Colonic mucosa (tissue), 4 donors: ENCODE results near the gene TNFAIP8. TPM values are rescaled to one million over a fixed set of nuclear protein-coding genes. Genes with fewer than 3 reads are reported as not detected.
A peak's percentile ranks its signal among the peaks of the same experiment; 100 is the strongest.
"Not testable (repeated sequence)": the region's sequence is repeated elsewhere in the genome, so short reads cannot be mapped to it uniquely, and the experiment has no call there.

Experiments
- DNase-seq: peaks from one replicate; pipeline ENCODE4 v3.0.0-alpha.2; 2020
- H3K27ac ChIP-seq: fragments of 200-600 bp; one replicate; pipeline ENCODE4 v1.8.0; 2021
- H3K27me3 ChIP-seq: fragments of 200-600 bp; one replicate; pipeline ENCODE4 v1.8.0; 2021
- H3K36me3 ChIP-seq: fragments of 200-600 bp; one replicate; pipeline ENCODE4 v1.8.0; 2021
- H3K4me1 ChIP-seq: fragments of 200-600 bp; one replicate; pipeline ENCODE4 v1.8.0; 2021; ENCODE audit warnings: mild to moderate bottlenecking
- H3K4me3 ChIP-seq: fragments of 200-600 bp; one replicate; pipeline ENCODE4 v1.8.0; 2021
- H3K9ac ChIP-seq, 2 donors: one replicate each; pipeline ENCODE4 v1.7.0; 2013; ENCODE audit warnings: control low read depth in 2 of 2, low read depth in 2 of 2, low read length in 2 of 2
- H3K9me3 ChIP-seq: fragments of 200-600 bp; one replicate; pipeline ENCODE4 v1.8.0; 2021
- intact Hi-C: fragments of 100-400 bp; cut with DNase I; formaldehyde crosslinking; loops from one replicate; pipeline ENCODE4 v1.14.1; 2022
- total RNA-seq, 2 donors: library from RNA; stranded (reverse); fragmentation: NEBNext Ultra II Directional in 1 of 2; extraction: Animal tissue kit (Norgen Biotek cat#: 25700) in 1 of 2; gene quantifications; one replicate each; pipeline ENCODE4 v1.2.1, GENCODE V29; 2021
- TF ChIP-seq, protein P1 (sequence below): fragments of 200-600 bp; IDR thresholded peaks from one replicate; pipeline ENCODE4 v1.8.0; 2022; ENCODE audit warnings: antibody characterized with exemption, mild to moderate bottlenecking
- donor health status: healthy.
- donor health status: DM: no; HTN: no; CAD: no.
- donor health status: DM: no; HTN: no; CAD: no.

TNFAIP8 gene
- total RNA-seq, 2 donors from 2014 or later, result 11.0 to 12.7 TPM

DNA sequence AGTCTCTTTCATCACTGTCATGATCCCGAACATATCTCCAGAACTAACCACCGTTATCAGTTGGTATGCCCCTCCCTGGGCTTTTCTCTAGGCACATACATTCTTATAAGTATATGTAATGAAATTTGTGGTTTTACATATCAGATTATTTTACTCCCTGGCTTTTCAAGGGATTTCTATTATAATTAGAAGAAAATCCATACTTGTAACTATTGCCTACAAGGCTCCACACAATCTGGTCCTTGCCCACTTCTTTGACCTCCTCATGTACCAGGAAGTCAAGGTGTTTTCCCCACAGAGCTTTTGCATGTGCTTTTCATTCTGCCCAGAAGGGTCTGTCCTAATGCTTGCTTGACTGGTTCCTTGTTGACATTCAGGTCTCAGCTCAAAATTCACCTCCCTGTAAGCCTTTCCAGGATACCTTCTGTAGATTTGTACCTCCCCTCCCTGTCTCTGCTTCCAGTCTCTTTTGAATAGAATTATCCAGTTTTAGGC, 62.8 kb downstream of the TNFAIP8 start:
- Histone ChIP-seq H3K27ac (no peak overlapping the region), H3K36me3 (no peaks in the 10 kb centered on the region), H3K27me3 (no peaks in the 10 kb centered on the region), H3K9me3 (no peaks in the 10 kb centered on the region), H3K9ac (no peak overlapping the region), H3K4me3 (no peak overlapping the region), H3K4me1 (no peaks in the 10 kb centered on the region)
- intact Hi-C loops, result loop anchor here (10.0 kb wide), 1 partner anchor 394 kb away; no protein-coding TSS in a partner anchor
- DNase-seq, result no peak
- TF ChIP-seq, protein P1, sequence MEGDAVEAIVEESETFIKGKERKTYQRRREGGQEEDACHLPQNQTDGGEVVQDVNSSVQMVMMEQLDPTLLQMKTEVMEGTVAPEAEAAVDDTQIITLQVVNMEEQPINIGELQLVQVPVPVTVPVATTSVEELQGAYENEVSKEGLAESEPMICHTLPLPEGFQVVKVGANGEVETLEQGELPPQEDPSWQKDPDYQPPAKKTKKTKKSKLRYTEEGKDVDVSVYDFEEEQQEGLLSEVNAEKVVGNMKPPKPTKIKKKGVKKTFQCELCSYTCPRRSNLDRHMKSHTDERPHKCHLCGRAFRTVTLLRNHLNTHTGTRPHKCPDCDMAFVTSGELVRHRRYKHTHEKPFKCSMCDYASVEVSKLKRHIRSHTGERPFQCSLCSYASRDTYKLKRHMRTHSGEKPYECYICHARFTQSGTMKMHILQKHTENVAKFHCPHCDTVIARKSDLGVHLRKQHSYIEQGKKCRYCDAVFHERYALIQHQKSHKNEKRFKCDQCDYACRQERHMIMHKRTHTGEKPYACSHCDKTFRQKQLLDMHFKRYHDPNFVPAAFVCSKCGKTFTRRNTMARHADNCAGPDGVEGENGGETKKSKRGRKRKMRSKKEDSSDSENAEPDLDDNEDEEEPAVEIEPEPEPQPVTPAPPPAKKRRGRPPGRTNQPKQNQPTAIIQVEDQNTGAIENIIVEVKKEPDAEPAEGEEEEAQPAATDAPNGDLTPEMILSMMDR, result no peak

DNA sequence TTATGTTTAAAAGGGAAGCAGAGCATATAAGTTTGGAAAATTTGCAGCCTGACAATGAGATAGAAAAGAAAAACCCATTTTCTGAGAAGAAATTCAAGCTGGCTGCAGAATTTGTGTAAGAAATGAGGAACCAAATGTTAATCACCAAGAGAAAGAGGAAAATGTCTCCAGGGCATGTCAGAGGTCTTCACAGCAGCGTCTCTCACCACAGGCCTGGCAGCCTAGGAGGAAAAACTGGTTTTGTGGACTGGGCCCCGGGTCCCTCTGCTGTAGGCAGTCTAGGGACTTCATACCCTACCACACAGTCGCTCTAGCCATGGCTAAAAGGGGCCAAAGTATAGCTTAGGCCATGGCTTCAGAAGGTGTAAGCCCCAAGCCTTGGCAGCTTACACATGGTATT, 64.3 kb downstream of the TNFAIP8 start:
- Histone ChIP-seq H3K36me3 (no peaks in the 10 kb centered on the region), H3K4me3 (no peak overlapping the region), H3K4me1 (no peaks in the 10 kb centered on the region), H3K9me3 (no peaks in the 10 kb centered on the region), H3K9ac (no peak overlapping the region), H3K27me3 (no peaks in the 10 kb centered on the region), H3K27ac (peak overlapping the region; percentile 2)
- intact Hi-C loops, result no loop called here
- no peak for DNase-seq
- TF ChIP-seq, protein P1, result no peak

DNA sequence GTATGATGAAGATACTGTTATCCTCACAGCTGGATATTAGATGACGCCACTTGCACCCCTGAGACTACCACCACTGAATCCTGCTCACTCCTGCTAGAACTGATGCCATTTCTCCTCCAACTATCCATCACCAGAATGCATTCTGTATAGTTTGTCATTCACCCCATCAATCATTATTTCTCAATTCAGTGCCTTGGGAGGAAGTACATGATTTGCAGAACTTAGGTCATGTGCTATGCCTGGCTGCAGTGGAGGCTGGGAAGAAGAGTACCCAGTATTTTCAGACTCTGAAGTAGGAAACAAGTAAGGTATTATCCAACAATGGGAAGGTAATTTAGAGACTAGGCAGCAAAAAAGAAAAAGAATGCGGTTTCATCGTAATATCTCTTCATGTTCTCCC, 70.2 kb downstream of the TNFAIP8 start:
- Histone ChIP-seq H3K27ac (no peak overlapping the region), H3K4me3 (no peak overlapping the region), H3K36me3 (no peaks in the 10 kb centered on the region), H3K9me3 (no peaks in the 10 kb centered on the region), H3K27me3 (no peaks in the 10 kb centered on the region), H3K4me1 (no peaks in the 10 kb centered on the region), H3K9ac (no peak overlapping the region)
- intact Hi-C loops, result no loop called here
- TF ChIP-seq, protein P1, result no peak
- DNase-seq, result no peak

DNA sequence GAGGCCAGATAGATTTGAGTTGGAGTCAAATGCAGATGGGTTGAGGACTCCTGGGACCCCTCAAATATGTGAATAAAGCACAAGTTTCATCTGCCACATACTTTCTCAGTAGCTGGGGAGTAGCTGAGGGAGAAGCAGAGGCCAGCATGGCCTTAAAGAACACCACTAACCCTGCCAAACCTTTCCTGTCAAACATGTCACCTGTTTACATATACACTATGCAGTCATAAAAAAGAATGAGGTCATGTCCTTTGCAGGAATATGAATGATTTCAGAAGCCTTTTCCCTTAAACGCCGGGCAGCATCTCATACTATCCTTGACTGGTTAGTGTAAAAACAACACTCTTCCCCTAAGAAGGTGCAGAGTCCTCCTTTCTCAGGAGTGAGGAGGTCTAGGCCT, 71.2 kb downstream of the TNFAIP8 start:
- Histone ChIP-seq H3K36me3 (no peaks in the 10 kb centered on the region), H3K4me1 (no peaks in the 10 kb centered on the region), H3K4me3 (no peak overlapping the region), H3K27me3 (no peaks in the 10 kb centered on the region), H3K27ac (no peak overlapping the region), H3K9me3 (no peaks in the 10 kb centered on the region), H3K9ac (no peak overlapping the region)
- intact Hi-C loops, result no loop called here
- DNase-seq, result no peak
- TF ChIP-seq, protein P1, result no peak

DNA sequence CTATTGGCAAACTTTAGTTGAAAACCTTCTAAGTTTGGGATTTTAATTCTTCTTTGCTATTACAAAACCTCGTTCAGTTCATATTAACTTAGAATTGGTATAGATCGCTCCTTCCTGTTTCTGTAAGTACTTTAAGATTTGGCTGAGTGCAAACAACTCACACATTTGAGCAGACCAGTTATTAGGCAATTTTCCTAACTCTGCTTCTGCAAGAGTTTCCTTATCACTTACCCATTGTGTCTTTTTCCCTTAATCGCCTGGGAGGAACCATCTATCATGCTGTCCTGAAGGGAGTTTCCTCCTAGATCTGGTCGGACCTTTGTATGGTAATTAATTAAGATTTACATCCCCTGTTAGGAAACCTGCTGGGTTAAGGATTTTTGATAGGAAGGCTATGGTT, 71.8 kb downstream of the TNFAIP8 start:
- H3K36me3 ChIP-seq, H3K9me3 ChIP-seq, H3K4me3 ChIP-seq, H3K9ac ChIP-seq, H3K27me3 ChIP-seq, intact Hi-C loops, H3K4me1 ChIP-seq, DNase-seq, H3K27ac ChIP-seq: not testable (repeated sequence)

DNA sequence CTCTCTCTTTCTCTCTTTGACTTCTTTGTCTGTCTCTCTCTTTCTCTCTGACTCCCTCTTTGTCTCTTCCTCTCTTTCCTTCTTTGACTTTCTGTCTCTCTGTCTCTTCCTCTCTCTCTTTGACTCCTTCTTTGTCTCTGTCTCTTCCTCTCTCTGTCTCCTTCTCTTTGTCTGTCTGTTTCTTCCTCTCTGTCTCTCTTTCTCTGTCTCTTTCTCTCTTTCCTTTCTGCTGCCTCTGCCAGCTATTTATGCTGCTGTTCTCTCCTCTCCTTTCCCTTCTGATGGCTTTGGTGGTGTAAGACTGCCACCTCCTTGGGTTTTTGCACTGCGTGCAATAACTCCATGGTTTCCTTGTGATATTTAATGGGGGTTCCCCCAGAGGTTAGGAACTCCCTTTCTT, 72.3 kb downstream of the TNFAIP8 start:
- DNase-seq, result not testable (repeated sequence)

DNA sequence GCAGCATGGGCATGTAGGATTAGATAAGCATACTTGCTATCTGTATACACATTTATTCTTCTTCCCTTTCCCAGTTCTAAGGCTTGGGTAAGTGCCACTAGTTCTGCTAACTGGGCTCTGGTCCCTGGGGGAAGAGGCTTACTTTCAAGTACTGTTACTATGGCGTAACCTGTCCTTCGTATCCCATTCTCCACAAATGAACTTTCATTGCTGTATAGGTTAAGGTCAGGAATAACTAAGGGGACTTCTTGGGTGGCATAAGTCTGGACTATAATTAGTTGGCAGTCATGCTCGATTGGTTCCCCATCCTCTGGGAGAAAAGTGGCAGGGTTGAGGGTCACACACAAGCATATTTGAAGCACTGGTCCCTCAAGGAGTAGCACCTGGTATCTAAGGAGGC, 72.8 kb downstream of the TNFAIP8 start:
- H3K4me3 ChIP-seq, DNase-seq, H3K36me3 ChIP-seq, H3K27ac ChIP-seq, H3K27me3 ChIP-seq, H3K4me1 ChIP-seq, intact Hi-C loops, H3K9ac ChIP-seq, H3K9me3 ChIP-seq: not testable (repeated sequence)

More for the DNA sequence above, 72.3 kb downstream of the TNFAIP8 start:
- H3K4me3 ChIP-seq, H3K9ac ChIP-seq, H3K27ac ChIP-seq, intact Hi-C loops, H3K9me3 ChIP-seq, H3K36me3 ChIP-seq, H3K27me3 ChIP-seq, H3K4me1 ChIP-seq: not testable (repeated sequence)

DNA sequence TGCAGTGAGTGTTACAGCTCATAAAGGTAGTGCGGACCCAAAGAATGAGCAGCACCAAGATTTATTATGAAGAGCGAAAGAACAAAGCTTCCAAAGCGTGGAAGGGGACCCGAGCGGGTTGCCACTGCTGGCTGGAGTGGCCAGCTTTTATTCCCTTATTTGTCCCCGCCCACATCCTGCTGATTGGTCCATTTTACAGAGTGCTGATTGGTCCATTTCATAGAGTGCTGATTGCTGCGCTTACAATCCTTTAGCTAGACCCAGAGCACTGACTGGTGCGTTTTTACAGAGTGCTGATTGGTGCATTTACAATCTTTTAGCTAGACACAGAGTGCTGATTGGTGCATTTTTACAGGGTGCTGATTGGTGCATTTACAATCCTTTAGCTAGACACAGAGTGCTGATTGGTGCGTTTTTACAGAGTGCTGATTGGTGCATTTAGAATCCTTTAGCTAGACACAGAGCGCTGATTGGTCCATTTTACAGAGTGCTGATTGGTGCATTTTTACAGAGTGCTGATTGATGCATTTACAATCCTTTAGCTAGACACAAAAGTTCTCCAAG, 76.9 kb downstream of the TNFAIP8 start:
- H3K9me3 ChIP-seq, H3K4me3 ChIP-seq, H3K27ac ChIP-seq, DNase-seq, H3K4me1 ChIP-seq, H3K36me3 ChIP-seq, H3K9ac ChIP-seq, H3K27me3 ChIP-seq, intact Hi-C loops: not testable (repeated sequence)
